K562 (cell line): ENCODE results near the gene TRIOBP. TPM values are rescaled to one million over a fixed set of nuclear protein-coding genes. Genes with fewer than 3 reads are reported as not detected.

Source experiments
- ATAC-seq: fragments of 200-7000 bp; cut with Tn5 transposase; 3 replicates; pipeline ENCODE4 v1.9.1; 2020; ENCODE audit warnings: moderate library complexity
- BruUV-seq: library from RNA; stranded (reverse); fragments of 400-500 nt; replicated peaks from 2 replicates; lab custom pipeline; 2021; lab: Mats Ljungman, UMichigan
- CTCF ChIA-PET: fragments of 300-600 bp; formaldehyde crosslinking; extraction: SDS; loops from one replicate; lab custom pipeline; 2021; ENCODE audit warnings: low intra/inter-chr PET ratio; lab: Yijun Ruan, JAX
- POLR2A ChIA-PET: fragments of 300-600, 350-650 bp; sonication (Branson Sonifier 250); formaldehyde crosslinking; extraction: SDS; loops from one replicate; lab custom pipeline; 2021; ENCODE audit warnings: antibody characterized with exemption, inconsistent platforms; lab: Yijun Ruan, JAX
- DNase-seq, 4 experiments: peaks; one replicate each; pipeline versions ENCODE4 v3.0.0 to v3.0.0-alpha.2; 2011 to 2018; ENCODE audit warnings: low spot score in 3 of 4, mixed read lengths in 3 of 4; ENCODE audit errors: extremely low read depth in 1 of 4
- FAIRE-seq: peaks from 2 replicates; lab custom pipeline; 2011; peaks lifted over from hg19 to GRCh38; lab: Jason Lieb, UNC
- H2AFZ ChIP-seq: 2 replicates; pipeline ENCODE4 v1.6.0; 2011; ENCODE audit warnings: low read depth, low read length, control low read depth, inconsistent platforms
- H3K27ac ChIP-seq: fragments of 200-600 bp; 3 replicates; pipeline ENCODE4 v1.8.0; 2011; ENCODE audit warnings: low read depth, mild to moderate bottlenecking, control low read depth, inconsistent platforms, low read length, moderate library complexity, mixed read lengths; ENCODE audit errors: extremely low read depth
- H3K27me3 ChIP-seq, 2 experiments: fragments of 300-600 bp in 1 of 2; 2 replicates in 1 of 2; 3 replicates in 1 of 2; pipeline versions ENCODE4 v1.6.0 to v1.8.0; 2011; ENCODE audit warnings: inconsistent platforms in 2 of 2, low read length in 2 of 2, mild to moderate bottlenecking in 1 of 2, mixed read lengths in 1 of 2, moderate library complexity in 1 of 2; ENCODE audit not compliant: control insufficient read depth in 2 of 2, insufficient read depth in 2 of 2
- H3K36me3 ChIP-seq: fragments of 300-600 bp; 3 replicates; pipeline ENCODE4 v1.8.0; 2011; ENCODE audit warnings: mild to moderate bottlenecking, low read length, inconsistent platforms; ENCODE audit not compliant: control insufficient read depth, insufficient read depth
- H3K4me1 ChIP-seq, 2 experiments: fragments of 200-600 bp in 1 of 2; replicated peaks in 1 of 2; 2 replicates in 1 of 2; 3 replicates in 1 of 2; pipeline versions ENCODE4 v1.5.1 to v1.8.0; 2011; ENCODE audit warnings: inconsistent platforms in 2 of 2, low read length in 2 of 2, mild to moderate bottlenecking in 1 of 2, mixed read lengths in 1 of 2, moderate library complexity in 1 of 2; ENCODE audit not compliant: control insufficient read depth in 2 of 2, insufficient read depth in 2 of 2
- H3K4me2 ChIP-seq: 2 replicates; pipeline ENCODE4 v1.6.1; 2011; ENCODE audit warnings: low read length, control low read depth, inconsistent platforms, mixed read lengths; ENCODE audit not compliant: insufficient read depth
- H3K4me3 ChIP-seq: fragments of 200-600 bp; sonication (generic), shearing (Covaris generic); 2 replicates; pipeline ENCODE4 v1.5.1; 2016; ENCODE audit warnings: control low read depth, inconsistent platforms
- H3K79me2 ChIP-seq: fragments of 200-600 bp; 3 replicates; pipeline ENCODE4 v1.8.0; 2011; ENCODE audit warnings: low read length, inconsistent platforms; ENCODE audit not compliant: control insufficient read depth, insufficient read depth
- H3K9ac ChIP-seq, 2 experiments: 2 replicates each; pipeline versions ENCODE4 v1.6.0 to v1.6.1; 2011; ENCODE audit warnings: low read depth in 2 of 2, low read length in 2 of 2, control low read depth in 1 of 2, inconsistent platforms in 1 of 2, mild to moderate bottlenecking in 1 of 2, mixed read lengths in 1 of 2; ENCODE audit not compliant: insufficient read depth in 1 of 2
- H3K9me1 ChIP-seq: one replicate; pipeline ENCODE4 v1.6.0; 2011; ENCODE audit warnings: inconsistent platforms, mild to moderate bottlenecking, low read length, moderate library complexity; ENCODE audit not compliant: control insufficient read depth, insufficient read depth
- H3K9me3 ChIP-seq: replicated peaks from 2 replicates; pipeline ENCODE4 v1.5.1; 2011; ENCODE audit warnings: low read depth, low read length, inconsistent platforms; ENCODE audit not compliant: control insufficient read depth, insufficient read depth
- H4K20me1 ChIP-seq: replicated peaks from 2 replicates; pipeline ENCODE4 v1.6.1; 2011; ENCODE audit warnings: low read length, inconsistent platforms, mixed read lengths; ENCODE audit not compliant: control insufficient read depth, insufficient read depth
- ATF1 ChIP-seq, 2 experiments: fragments of 450-650 bp in 1 of 2; IDR thresholded peaks; 2 replicates each; pipeline ENCODE4 v1.6.1; 2016; ENCODE audit warnings: missing compliant biosample characterization in 1 of 2, missing genetic modification characterization in 1 of 2
- ATF4 ChIP-seq: fragments of 450-650 bp; formaldehyde crosslinking; IDR thresholded peaks from 2 replicates; pipeline ENCODE4 v1.4.0; 2022; ENCODE audit warnings: mild to moderate bottlenecking, moderate library complexity
- BRD4 ChIP-seq: fragments of 200-600 bp; sonication (generic); IDR thresholded peaks from 2 replicates; pipeline ENCODE4 v1.6.1; 2017; ENCODE audit warnings: inconsistent platforms
- CTBP1 ChIP-seq: fragments of 450-650 bp; IDR thresholded peaks from 2 replicates; pipeline ENCODE4 v1.6.1; 2016; ENCODE audit warnings: borderline replicate concordance
- ETV6 ChIP-seq, 3 experiments: fragments of 150-350 bp in 1 of 3; sonication (generic) in 1 of 3; formaldehyde crosslinking in 1 of 3; IDR thresholded peaks; 2 replicates each; pipeline versions ENCODE4 v1.6.1 to v1.8.0; 2014 to 2022; ENCODE audit warnings: borderline replicate concordance in 2 of 3, low read depth in 2 of 3, antibody characterized with exemption in 1 of 3, low read length in 1 of 3, mild to moderate bottlenecking in 1 of 3, missing genetic modification reagents in 1 of 3
- GMEB1 ChIP-seq: fragments of 250-450 bp; sonication (Bioruptor Pico); IDR thresholded peaks from 2 replicates; pipeline ENCODE4 v1.4.0; 2020; ENCODE audit warnings: mild to moderate bottlenecking
- HDAC1 ChIP-seq, 2 experiments: fragments of 450-650 bp; IDR thresholded peaks; 2 replicates each; pipeline ENCODE4 v1.6.1; 2016 to 2017; ENCODE audit warnings: inconsistent platforms in 1 of 2, mild to moderate bottlenecking in 1 of 2, moderate library complexity in 1 of 2
- HDAC3 ChIP-seq: fragments of 450-650 bp; IDR thresholded peaks from 2 replicates; pipeline ENCODE4 v1.6.1; 2018; ENCODE audit warnings: borderline replicate concordance, mild to moderate bottlenecking, moderate library complexity; ENCODE audit not compliant: partially characterized antibody
- MNT ChIP-seq, 2 experiments: fragments of 450-650 bp; conservative IDR thresholded peaks; 2 replicates each; pipeline ENCODE4 v1.6.1; 2017; ENCODE audit warnings: mild to moderate bottlenecking in 2 of 2, moderate library complexity in 2 of 2
- POLR2A ChIP-seq: fragments of 450-650 bp; conservative IDR thresholded peaks from 2 replicates; pipeline ENCODE4 v1.6.1; 2016
- PRPF4 ChIP-seq: fragments of 200-400 bp; formaldehyde crosslinking; IDR thresholded peaks from one replicate; pipeline ENCODE4 v1.6.1; 2017; ENCODE audit warnings: low read length, low read depth, mild to moderate bottlenecking; ENCODE audit not compliant: insufficient read depth, poor library complexity, severe bottlenecking
- RBFOX2 ChIP-seq: fragments of 200-400 bp; formaldehyde crosslinking; IDR thresholded peaks from 2 replicates; pipeline ENCODE4 v1.6.1; 2017; ENCODE audit warnings: low read depth, mild to moderate bottlenecking, low read length, moderate library complexity
- ZBTB7A ChIP-seq: IDR thresholded peaks from 2 replicates; pipeline ENCODE4 v1.6.1; 2011; ENCODE audit warnings: low read depth, mild to moderate bottlenecking, low read length, moderate library complexity, borderline replicate concordance; ENCODE audit not compliant: control insufficient read depth
- ZNF263 ChIP-seq: sonication (generic); formaldehyde crosslinking; IDR thresholded peaks from 2 replicates; pipeline ENCODE4 v1.8.0; 2022; ENCODE audit warnings: mild to moderate bottlenecking, missing genetic modification reagents, borderline replicate concordance
- ZNF584 ChIP-seq: fragments of 200-800 bp; sonication (Bioruptor generic); IDR thresholded peaks from 2 replicates; pipeline ENCODE4 v1.6.1; 2016; ENCODE audit warnings: low read depth, mild to moderate bottlenecking, missing genetic modification characterization, missing compliant biosample characterization
- WGBS: fragments of 100-300 bp; shearing (Covaris generic); methylation state at CpG from one replicate; pipeline ENCODE4 v1.1.6; 2016; ENCODE audit warnings: low coverage, mixed read lengths; ENCODE audit not compliant: insufficient coverage; ENCODE audit errors: missing lambda C conversion rate; 5-methylcytosine and 5-hydroxymethylcytosine counted together
- in situ Hi-C: fragments of 300-500 bp; cut with MboI; formaldehyde crosslinking; loops from 4 replicates; pipeline ENCODE4 v1.15.0; 2018; ENCODE audit warnings: inconsistent platforms, mixed read lengths
- intact Hi-C: fragments of 100-400 bp; cut with micrococcal nuclease; formaldehyde crosslinking; loops from 2 replicates; pipeline ENCODE4 v1.14.2; 2022
- polyA plus RNA-seq, 8 experiments: library from polyadenylated mRNA; depleted of rRNA in 4 of 8; stranded (reverse) in 5 of 8; unstranded in 3 of 8; fragments of >200 nt; fragmentation: Nextera tagmentation in 2 of 8; fragmentation: Illumina TruSeq in 1 of 8; extraction: Ambion mirVana in 2 of 8; extraction: Trizol in 1 of 8; gene quantifications; 2 replicates each; pipeline versions ENCODE4 v1.2.1 to v1.2.3, GENCODE V29; 2011 to 2014; ENCODE audit warnings: inconsistent platforms in 1 of 8, missing spikeins in 1 of 8
- total RNA-seq, 7 experiments: library from RNA; depleted of rRNA in 6 of 7; stranded (reverse); fragments of >200 nt in 6 of 7; fragmentation: Illumina TruSeq in 2 of 7; extraction: Trizol in 2 of 7; gene quantifications; 2 replicates each; pipeline versions ENCODE4 v1.2.1 to v1.2.3, GENCODE V29; 2011 to 2021; ENCODE audit warnings: low replicate concordance in 1 of 7

Gene TRIOBP
- total and polyA plus RNA-seq, 9 of the 15 experiments (the other 6 are each of a cell fraction or from before 2014, with no cell fraction given): 0.24 to 13.8 (median 5.5) TPM

GRCh38 chr22:37802310-37803194, 105.7 kb downstream of the TRIOBP start:
- intact Hi-C loops (loop anchor here (2.0 kb wide), 1 partner anchor 46 kb away; the partner anchor contains the start of gene EIF3L), in situ Hi-C loops (no loop called here)
- Histone ChIP-seq H3K9me3 (no peaks in the 10 kb centered on the region), H3K4me3 (peak overlapping the region; percentile 42), H3K27ac (peak overlapping the region; percentile 83), H3K4me1 (peaks cover 27 to 50% of the 10 kb centered on the region in 2 experiments), H3K36me3 (no peaks in the 10 kb centered on the region), H3K79me2 (no peaks in the 10 kb centered on the region), H4K20me1 (no peaks in the 10 kb centered on the region), H3K4me2 (peak overlapping the region; percentile 73), H3K9me1 (no peaks in the 10 kb centered on the region), H3K9ac (peak overlapping the region; percentile 80 to 91), H3K27me3 (no peaks in the 10 kb centered on the region), H2AFZ (peak overlapping the region; percentile 91)
- 1% methylated on average over 36 of the region's 63 CpGs for WGBS
- peak; percentile 52 to 70 (median 56) for DNase-seq
- peak; percentile 79 for ATAC-seq
- BruUV-seq: TSS peak; percentile 93
- ChIA-PET CTCF (interaction anchor here (0.8 kb wide), 1 partner anchor 560 kb away, joined by 3 read pairs; no protein-coding TSS in a partner anchor), POLR2A (interaction anchor here (0.5 to 1.3 kb wide), 5 partner anchors 13 to 250 kb away, joined by 3 to 4 read pairs (median 3); no protein-coding TSS in a partner anchor)
- peak; percentile 55 for FAIRE-seq
- TF ChIP-seq ATF1 (CRISPR knock-in tag; IDR thresholded peaks at IDR 0.05) (no peak), ATF1 (tag; IDR thresholded peaks at IDR 0.05) (peak; percentile 35; the same call in 1 of the 2 replicates), ETV6 (IDR thresholded peaks at IDR 0.05; ENCODE audit: borderline replicate concordance in 1 of 2, low read depth in 2 of 2, low read length in 1 of 2) (no peak), ETV6 (CRISPR knock-in tag; IDR thresholded peaks at IDR 0.05; ENCODE audit: borderline replicate concordance) (no peak), BRD4 (peak; percentile 71), PRPF4 (no peak), MNT (conservative IDR thresholded peaks at IDR 0.05) (0 out of 4 replicates have a peak, but pooled peaks have one; percentile 1 to 6), ZBTB7A (peak; percentile 98), ZNF263 (CRISPR knock-in tag) (peak; percentile 66), GMEB1 (CRISPR knock-in tag) (peak; percentile 50), HDAC1 (IDR thresholded peaks at IDR 0.05) (0 out of 4 replicates have a peak, but pooled peaks of 1 of the 2 experiments have one; percentile 12), CTBP1 (peak; percentile 36; the same call in 1 of the 2 replicates), ZNF584 (peak; percentile 53; the same call in 1 of the 2 replicates), POLR2A (peak; percentile 62), HDAC3 (no peak), ATF4 (CRISPR knock-in tag) (no peak), RBFOX2 (peak; percentile 91)
